Activated CD8-positive, alpha-beta memory T cell treated with anti-CD3 and anti-CD28 coated beads, Interleukin-2, amount 50 U/mL, for 4 hours (primary cell): ENCODE measurements around the gene CACNA2D2.
"Not testable (repeated sequence)": the region's sequence is repeated elsewhere in the genome, so short reads cannot be mapped to it uniquely, and the experiment has no call there.

Source experiments
- DNase-seq: peaks from one replicate; pipeline ENCODE4 v3.0.0-alpha.2; 2020

The CACNA2D2 gene

DNA sequence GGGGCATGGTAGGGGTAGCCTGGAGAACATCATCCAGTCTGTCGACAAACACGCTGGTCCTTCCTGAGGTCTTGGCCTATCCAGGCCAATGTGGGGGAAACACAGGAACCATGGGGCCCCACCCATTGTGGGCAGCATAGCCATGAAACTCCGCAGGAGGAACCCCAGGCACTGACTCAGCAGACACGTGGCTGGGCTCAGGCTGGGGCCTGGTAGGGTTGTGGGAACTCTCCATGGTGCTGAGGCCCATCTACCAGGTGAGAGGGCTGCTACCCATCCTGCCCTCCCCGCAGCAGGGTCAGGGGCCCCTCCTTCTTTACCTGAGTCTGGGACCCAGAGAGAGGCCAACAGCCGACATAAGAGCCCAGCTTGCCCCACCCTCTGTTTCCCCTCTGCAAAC, 22.6 kb upstream of the CACNA2D2 start:
- DNase-seq = peak; percentile 44

DNA sequence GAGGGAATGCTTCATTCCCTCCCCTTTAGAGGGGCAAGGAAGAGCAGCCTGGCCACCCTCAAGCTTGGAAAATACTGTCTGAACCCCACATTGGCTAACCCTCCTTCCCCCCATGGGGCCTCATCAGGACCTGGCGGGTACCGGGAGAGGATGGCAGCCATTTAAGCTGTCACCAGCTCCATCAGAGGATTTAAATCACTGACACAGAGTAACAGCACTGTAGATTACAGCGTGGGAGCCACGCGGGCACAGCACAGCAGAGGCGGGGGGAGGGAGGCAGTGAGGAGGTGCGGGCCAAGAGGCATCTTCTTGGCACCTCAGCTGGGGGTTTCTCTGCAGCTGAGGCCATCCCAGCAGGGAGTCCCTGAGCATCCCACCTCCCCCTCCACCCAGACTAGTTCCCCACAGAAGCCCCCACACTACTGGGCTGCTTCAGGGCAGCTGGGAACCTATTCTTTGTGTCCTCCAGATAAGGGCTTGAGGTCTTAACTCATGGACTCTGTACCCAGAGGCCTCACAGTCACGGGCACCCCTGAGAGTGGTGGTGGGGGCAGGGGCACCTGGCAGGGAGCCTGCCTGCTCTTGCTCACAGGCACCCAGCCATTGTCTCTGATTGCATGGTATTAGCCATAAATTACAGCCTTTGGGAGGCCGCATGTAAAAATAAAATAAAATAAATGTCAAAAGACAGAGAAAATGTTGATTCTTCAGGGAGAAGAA, 21.9 kb upstream of the CACNA2D2 start:
- DNase-seq = no peak

DNA sequence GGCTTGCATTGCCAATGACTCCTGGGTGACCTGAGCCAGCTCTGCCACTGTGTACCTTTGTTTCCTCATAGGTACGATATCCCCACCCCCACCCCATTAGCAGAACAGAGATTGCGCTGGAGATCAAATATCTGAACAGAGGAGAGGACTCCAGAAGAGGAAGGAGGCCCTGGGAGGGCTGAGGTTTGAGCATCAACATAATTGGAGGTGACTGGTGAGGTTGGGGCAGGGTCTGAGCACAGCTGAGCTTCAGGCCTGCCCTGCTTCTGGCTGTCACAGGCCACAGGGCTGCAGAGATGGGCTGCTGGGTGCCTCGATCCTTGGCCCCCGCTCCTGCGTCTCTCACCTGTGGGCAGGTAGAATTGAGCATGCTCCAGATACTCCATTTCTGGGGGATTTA, 21.3 kb upstream of the CACNA2D2 start:
- DNase-seq = no peak

DNA sequence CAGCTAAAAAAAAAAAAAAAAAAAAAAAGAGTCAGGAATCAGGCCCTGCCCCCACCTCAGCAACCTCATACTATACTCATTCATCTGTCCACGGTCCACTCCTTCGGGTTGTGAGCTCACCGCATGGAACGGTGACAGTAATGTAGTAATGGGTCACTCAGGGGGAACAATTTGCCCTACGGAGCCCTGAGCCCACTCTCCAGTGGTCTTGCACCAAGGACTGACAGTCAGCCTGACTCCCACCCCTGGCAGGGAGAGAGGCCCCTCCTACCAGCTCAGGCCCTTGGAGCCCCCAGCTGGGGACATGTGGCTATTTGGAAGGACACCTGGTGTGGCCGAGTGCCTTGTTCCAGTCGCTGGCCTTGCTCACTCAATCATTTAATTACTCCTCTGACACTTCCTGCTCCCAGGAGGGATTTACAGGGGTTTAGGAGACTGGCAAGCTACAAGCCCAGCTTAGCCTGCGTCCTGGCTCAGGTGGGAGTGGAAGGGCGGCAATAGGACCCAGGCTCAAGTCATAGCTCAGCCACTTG, 19.9 kb upstream of the CACNA2D2 start:
- DNase-seq = no peak

DNA sequence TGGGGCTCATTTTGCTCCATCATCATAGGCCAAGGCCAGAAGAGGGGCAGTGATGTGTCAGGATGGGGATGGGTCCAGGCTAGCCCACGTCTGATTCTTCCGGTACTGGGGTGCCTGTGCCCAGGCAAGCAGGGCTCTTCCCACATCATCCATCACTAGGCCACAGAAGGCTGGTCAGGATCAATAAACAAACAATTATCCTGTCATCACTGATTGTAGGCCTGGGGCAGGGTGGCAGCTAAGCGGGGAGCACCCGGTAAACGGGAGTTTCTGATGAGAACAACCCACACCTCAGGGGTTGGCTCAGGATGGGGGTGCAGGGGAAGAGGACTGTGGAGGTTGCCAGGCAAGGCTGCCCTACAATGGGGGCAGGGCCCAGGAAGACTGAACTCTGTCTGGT, 18.1 kb upstream of the CACNA2D2 start:
- DNase-seq = no peak

DNA sequence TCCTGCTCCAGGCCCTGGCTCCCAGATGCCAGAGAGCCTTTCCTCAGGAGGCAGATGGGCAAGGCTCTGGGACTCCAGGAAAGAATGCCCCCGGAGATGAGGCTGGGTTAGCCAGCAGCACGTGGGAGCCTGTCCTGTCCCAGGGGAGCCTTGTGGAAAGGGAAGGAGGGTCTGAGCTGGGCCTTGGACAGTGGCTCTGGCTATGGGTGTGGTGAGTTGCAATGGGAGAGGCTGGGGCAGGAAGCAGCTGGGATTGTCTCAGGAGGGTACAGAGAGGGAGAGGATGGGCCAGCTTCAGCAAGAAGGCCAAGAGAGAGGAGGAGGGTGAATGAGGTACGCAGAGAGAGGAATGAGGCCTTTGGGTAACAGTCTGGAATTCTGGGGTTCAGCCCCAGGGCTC, 17.4 kb upstream of the CACNA2D2 start:
- no peak for DNase-seq

DNA sequence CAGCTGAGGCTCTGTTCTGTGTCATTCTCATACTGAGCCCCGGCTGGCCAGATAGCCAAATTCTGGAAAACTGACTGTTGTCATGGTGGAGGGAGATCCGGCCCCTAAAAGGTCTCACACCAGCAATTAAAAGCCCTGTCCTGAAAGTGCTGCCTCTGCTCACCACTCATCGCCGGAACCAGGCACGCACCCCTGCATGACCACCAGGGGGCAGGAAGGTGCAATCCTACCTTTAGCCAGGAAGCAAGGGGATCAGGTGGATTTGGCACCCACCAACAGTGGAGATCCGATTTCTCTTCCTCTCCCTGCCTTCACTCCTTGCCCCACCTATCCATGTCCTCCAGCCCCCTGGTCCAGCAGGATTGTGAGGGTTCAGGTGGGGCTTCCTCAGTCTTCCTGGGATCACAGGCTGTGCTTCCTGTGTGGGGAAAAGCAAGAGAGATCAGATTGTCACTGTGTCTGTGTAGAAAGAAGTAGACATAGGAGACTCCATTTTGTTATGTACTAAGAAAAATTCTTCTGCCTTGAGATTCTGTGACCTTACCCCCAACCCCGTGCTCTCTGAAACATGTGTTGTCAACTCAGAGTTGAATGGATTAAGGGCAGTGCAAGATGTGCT, 16.1 kb upstream of the CACNA2D2 start:
- peak; percentile 75 for DNase-seq

DNA sequence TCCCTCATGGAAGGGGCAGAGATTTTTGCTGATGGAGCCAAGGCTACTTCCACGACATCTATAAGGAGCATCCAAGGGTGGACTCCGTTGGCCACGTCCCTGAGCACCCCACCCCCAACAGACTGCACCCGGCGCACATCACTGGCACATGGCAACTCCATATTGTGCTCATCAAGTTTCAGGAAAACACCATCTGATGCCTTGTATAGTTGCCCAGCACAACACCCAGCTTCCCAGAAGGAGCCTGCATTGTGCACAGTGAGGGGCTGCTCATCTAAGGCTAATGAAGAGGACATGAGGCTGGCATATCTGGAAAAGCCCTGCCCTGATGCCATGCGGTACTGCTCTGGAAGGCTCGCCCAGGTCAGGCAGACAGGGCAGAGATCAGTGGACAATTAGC, 15.0 kb upstream of the CACNA2D2 start:
- DNase-seq = no peak

DNA sequence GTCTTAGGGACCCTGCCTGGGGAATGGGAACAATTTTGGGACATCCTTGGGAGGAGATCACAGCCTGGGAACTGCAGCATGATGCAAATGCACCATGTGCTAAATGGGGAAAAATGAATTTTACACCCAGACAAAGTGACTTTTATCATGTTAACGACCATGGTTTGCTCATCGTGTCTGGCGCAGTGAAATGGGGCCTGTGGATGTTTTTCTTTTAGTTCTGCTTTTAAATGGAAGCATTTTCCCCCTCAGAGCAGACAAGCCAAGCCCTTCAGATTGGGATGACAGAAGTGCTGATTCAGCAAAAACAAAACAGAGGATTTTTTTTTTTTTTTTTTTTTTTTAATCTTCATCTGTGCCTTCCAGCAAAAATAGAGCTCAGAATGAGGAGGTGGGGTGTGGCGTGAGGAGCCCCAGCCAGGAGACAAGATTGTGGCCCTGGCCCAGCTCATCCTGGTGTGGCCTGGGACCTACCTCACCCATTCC, 14.3 kb upstream of the CACNA2D2 start:
- no peak for DNase-seq

DNA sequence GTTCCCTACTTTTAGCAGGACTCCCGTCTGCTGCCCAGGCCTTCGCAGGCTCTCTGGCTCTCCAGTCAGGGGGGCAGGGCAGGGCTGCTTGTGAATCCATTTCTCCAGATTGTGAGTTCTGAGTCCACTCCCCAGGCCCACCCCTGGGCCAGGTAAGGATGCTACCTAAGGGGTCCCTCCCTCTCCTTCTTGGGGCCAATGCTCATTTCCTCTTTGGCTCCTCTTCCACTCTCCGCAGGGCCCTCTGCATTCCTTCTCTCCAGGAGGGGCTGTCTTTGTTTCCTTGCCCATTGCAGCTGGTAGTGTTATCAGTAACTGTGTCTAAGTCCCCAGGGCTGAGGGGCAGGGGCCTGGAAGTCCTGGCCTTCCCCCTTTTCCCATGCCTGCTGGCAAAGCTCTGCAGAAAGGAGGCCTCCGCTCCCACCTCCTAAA, 13.0 kb upstream of the CACNA2D2 start:
- no peak for DNase-seq

DNA sequence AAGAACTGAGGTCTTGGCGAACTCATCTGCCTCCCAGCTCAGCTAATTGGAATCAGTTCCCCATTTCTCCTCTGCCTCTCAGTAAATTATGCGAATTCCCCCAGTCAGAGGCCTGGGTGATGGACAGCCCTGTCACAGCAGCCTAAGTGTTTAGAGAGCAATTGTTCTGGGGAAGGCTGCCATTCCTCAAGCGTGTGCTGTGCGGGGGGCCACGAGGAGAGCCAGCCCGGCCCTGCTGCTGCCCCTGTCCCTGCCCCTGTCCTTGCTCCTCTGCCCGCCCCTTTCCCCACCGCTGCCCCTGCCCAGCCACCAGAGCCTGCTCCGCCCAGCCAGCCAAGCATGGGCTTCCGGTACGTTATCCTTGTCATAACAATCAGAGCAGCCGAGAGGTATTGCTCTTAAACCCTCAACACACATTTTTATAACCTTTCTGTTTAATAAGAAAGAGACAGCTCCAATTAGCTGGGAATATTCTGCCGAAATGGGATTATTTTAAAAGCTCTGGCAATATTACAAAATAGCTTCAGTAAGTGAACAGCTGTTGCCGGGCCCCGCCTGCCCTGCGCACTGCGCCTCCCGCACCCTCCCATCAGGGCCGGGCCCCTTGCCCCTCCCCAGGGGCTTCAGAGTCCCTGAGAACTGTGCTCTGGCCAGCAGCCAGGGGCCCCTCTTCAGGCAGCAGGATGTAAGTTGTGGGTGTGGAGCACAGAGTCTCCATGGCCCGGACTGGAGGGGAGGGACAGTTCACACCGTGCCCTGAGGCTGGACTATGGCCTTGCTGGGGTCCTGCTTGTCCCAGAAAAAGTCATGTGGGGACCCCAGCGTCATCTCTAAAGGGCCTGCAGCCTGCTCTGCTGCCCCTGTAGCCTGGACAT, 12.4 kb upstream of the CACNA2D2 start:
- no peak for DNase-seq

DNA sequence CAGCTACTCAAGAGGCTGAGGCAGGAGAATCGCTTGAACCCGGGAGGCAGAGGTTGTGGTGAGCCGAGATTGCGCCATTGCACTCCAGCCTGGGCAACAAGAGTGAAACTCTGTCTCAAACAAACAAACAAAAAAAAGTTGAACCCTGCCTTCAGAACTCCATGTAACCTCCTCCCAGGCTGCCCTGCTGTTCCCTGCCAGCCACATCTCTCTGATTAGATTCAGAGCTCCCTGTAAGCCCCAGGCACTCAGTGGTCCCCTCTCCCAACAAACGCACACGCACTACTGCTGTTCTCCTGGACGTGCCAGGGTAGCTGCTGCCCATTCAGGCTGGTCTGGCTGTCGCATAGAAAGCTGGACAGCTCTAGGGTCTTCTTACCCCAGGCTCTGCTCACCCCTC, 9.5 kb upstream of the CACNA2D2 start:
- not testable (repeated sequence) for DNase-seq

DNA sequence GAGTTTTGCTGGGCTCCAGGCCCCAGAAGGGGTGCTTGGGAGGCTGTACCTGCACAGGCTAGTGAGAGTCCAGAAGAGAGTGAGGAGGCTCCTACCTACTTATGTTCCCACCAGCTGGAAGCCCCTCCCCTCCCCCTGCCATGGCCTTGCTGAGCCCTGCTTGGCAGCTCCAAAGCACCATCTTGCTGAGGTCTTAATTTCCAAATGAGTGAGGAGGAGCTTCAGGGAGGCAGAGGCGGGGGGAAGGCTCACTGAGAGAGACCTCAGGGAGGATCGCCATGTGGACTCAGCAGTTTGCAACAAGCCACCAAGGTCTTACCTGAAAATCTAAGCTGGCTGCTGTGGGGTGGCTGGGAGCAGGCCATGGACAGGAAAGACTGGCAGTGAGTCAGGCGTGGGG, 8.7 kb upstream of the CACNA2D2 start:
- no peak for DNase-seq

DNA sequence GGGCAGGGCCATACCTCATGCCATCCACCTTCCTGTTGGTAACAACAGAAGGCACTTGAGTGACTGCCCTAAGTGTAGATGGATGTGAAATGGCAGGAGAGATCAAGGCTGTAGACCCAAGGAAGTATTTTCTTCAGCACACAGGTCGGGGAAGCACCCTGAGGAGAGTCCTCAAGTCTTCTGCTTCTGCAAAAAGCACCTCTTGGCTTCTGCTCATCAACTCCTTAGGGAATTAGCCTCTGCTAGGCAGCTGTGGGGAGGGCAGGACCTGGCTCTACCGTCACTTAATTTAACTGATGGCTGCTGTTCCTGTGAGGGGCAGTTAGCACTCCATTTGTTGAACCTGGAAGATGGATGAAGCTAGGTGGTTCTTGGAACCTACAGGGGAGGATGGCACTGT, 6.9 kb upstream of the CACNA2D2 start:
- DNase-seq = no peak

DNA sequence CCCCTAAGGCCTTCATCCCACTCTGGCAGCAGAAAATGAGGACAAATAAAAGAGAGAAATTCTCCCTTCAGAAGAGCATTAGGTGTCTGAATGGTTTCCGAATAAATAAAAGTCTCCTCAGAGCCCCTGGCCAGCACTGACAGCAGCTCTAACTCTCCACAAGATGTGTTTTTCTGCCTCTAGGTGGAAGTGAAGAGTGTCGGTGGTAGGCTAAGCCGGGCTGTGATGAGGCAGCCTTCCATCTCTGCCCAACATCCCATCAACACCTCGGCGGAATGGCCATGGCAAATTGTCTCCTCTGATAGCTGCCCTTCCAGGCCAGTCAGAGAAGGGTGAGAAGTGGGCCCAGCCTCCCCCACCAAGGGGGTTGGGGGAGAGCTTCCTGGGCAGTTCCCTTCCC, 6.3 kb upstream of the CACNA2D2 start:
- DNase-seq = no peak

DNA sequence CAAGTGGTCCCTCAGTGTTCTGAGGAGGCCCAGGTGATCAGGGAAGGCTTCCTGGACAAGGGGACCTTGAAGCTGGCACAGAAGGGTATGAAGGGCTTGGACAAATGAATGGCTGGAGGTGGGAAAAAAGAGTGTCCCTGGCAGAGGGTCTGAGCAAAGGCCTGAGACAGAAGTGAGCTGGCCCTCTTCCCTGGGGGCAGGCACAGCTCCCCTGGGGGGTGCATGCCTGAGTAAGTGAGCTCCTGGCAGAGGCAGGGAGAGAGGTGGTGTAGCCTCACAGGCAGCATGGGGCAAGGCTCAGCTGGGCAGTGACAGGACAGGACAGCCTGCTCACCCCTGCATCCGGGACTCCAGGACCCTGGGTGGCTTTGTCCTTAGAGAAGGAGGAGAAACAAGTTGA, 5.4 kb upstream of the CACNA2D2 start:
- DNase-seq = no peak

DNA sequence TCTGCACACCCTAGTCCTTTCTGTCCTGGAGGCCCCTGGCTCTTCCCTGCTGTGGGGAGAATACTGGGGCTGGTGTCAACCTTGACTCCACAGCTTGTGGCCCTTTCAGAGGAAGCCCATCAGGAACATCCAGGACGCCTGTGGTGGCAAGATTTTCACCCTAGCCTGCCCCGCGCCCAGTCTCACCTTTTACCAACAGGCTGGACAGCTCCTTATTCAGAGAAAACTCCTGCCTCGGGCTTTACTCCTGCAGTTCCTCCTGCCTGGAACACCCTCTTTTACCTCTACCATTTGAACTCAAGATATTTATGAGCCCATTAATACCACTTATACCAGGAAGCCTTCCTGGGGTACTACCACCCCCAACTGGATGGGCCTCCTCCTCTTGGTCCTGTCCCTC, 2.7 kb upstream of the CACNA2D2 start:
- DNase-seq = no peak

DNA sequence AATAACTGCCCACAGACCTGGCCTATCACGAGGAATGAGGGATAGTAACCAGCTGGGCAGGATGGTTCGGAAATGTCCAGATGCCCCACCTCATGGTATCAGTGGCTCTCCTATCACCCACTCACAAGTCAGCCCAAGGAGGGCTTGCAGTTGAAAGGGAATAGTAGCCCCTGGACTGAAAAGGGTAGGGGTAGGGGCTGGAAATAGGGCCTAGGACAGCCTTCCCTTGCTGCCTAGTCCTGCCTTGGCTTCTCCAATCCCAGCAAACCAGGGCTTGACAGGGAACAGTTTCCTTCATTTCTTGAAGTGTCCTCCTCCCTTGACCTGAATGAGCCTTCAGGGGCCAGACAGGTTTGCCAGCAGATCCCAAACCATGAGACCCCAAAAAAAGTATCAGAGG, 1.2 kb upstream of the CACNA2D2 start:
- no peak for DNase-seq

DNA sequence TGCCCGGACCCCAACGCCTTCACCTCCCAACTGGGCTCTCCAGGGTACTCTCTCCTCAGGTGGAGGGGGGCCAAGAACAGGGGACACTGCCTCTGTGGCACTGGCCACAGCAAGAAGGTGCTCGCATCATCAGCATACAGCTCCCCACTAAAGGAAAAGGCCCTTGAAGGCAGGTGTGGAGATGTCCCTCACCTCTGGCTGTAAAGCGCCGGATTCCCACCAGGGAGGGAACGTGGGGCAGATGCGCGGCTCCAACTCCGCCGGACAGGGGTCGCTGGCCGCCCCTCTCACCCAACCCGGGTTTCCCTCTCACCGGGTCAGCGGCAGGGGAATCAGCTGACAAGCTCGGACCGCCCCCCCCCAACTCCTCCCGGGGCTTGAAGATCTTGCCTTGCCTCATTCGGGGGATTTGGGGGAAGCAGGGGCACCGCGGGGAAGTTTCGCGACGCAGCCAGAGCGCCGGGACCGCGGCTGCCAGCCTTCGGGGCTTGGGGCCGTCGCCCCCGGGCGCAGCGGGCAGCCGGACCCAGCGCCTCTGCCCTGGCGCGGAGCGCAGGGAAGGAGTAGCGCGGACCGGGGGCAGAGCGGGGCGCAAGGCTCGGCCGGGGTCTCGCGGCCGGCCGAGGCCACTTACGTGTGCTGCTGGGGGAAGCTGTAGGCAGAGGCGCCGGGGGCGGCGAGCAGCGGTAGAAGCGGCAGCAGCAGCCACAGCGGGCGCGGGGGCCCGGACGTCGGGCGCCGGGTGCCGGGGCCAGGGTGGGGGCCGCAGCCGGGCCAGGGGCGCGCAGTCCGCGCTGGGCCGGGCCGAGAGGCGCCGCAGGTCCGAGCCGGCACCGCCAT, 630 bp downstream of the CACNA2D2 start:
- DNase-seq = peak; percentile 28

DNA sequence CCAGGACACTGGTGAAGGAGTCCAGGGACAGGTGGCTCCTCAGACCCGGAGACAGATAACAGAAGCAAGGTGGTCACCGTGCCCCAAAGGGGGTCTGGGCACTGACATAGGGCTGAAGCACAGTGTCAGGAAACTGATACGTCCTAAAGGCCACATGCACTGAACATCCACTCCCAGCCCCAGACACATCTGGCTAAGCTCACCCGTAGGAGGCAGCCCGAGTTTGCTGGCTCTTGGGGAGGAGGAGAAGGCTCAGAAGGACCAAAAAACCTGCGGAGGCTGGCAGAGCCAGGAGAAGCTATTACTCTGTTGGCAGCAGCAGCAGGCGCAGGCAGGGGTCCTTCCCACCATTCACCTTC, 1.2 kb downstream of the CACNA2D2 start:
- no peak for DNase-seq

DNA sequence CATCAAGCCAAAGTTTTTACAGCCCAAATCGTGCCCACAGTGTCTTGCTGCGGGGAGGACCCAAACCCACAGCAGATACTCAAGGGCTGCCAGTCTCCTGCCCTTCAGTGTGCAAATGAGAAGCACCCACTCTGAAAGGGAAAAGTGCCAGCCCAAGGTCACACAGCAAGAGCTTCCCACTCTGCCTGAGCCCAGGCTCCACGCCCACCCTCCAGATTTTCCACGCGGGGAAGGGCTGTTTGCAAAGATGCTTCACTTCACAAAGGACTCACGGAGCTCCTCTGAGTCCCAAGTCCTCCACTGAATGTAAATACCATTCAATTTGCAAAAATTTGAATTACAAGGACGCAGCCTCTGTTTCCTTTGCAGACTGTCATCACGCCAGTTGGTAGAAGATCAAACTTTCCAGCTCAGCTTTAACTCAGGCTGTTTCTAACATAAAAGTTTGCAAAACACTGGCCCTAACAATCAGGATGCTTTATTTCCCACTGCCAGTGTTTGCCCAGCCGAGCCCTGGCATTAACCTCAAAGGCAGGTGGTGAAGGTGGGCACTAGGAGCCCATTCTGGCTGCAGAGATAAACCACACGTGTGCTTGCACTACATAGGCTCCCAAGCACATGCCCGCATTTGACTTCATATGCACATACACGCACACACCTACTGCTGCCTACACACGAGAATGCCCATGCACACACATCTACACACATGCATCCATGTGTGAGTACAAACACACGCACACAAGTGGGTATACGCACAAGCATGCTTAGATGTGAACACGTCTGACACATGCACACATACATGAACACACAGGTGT, 7.6 kb downstream of the CACNA2D2 start:
- no peak for DNase-seq

DNA sequence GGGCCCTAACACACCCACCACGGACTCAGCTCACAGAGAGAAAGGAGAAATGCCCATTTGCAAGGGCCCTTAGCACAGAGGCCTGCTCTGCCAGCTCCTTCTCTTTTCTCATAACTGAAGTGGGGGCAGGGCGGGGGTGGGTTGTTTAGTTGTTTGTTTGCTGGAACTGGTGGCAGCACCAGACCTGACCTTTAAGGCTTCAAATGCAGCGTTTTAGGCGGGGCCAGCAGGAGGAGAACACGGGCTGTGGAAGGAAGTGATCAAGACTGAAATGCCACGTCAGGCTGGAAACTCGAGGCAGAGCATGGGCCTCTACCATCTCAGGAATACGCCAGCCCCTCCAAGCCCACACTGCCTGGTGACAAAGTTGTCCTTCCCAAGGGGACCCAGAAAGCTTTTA, 9.3 kb downstream of the CACNA2D2 start:
- DNase-seq = no peak
